NCI-H1930 (cell line): Measurements from ENCODE around the gene PLA2G2F.
A peak's percentile ranks its signal among the peaks of the same experiment; 100 is the strongest.

Source experiments
- DNase-seq, 2 experiments: peaks; one replicate each; lab custom pipeline; 2025; lab: John Stamatoyannopoulos, UW

PLA2G2F gene, protein sequence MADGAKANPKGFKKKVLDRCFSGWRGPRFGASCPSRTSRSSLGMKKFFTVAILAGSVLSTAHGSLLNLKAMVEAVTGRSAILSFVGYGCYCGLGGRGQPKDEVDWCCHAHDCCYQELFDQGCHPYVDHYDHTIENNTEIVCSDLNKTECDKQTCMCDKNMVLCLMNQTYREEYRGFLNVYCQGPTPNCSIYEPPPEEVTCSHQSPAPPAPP

DNA sequence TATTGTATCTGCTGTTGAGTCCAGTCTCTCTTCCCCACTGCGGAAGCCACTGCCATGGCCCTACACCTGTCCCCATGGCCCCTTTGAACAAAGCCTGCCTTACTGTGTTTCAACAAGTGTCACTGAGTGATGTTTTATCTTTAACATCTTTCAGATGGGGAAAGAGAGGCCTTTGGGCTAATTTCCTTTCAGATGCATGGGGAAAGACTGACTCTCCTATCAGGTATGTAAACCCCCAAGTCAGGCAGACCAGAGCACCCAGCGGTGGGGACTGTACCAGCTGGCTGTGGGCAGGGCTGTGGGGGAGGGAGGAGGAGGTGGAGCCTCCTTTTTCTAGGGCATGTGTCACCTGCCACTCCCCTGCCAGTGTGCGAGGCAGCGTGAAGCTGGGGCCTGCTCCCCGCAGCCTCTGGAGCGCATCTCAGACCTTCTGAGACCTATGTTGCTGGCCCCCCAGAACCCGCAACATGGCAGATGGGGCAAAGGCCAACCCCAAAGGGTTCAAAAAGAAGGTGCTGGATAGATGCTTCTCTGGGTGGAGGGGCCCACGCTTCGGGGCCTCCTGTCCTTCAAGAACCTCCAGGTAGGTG lies at the start of gene PLA2G2F:
PLA2G2F (plus strand) TSS at position 363 of the 590 bp plus-strand sequence; CDS start at position 468, 105 bp downstream.
- DNase-seq = no peak

DNA sequence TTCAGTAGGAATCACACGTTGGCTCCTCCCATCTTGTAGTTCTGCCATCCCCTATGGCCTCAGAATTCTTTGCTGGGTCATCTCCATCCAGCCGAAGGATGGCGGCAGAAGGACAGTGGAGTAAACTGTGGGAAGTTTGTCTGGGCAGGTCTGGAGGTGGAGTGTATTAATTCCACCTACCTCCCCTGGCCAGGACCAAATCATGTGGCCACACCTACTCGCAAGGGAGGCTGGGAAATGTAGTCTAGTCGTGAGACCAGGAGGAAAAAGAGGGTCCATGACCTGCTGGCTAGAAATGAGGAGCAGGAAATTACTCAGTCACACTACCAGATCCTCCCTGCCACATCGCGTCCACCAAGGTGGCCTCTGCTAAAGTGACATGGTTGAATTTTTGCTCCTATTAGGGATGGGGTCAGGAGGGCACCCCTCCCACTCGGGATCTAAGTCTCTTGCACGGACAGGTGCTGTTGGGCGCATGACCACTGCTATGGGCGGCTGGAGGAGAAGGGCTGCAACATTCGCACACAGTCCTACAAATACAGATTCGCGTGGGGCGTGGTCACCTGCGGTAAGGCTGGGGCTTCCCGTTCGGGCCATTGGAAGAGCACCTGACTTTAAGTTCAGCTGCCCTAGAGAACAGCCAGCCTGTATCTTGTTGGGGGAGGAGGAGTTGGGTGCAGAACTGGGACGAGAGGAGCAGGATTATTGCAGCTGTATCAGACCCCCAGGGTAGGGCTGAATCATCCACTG lies 49.6 kb upstream of the PLA2G2F start:
- DNase-seq = peak in 1 of 2 experiments; percentile 8

DNA sequence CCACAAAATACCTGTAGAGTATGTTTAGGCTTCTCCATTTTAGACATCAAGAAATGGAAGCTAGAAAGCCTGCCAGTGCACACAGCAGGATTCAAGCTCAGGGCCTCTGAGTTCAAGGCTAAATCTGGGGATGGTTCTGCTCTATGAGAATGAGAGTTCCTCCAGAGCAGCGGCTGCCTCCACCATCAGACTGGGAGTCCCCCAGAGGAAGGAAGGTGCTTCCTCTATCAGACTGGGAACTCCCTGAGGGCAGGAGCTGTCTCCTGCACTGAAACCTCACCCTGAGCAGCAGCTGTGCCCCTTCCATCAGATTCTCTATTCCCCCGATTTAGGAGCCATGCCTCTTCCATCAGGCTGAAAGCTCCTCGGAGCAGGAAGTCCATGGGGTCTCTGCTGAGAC lies 49.0 kb upstream of the PLA2G2F start:
- no peak for DNase-seq

DNA sequence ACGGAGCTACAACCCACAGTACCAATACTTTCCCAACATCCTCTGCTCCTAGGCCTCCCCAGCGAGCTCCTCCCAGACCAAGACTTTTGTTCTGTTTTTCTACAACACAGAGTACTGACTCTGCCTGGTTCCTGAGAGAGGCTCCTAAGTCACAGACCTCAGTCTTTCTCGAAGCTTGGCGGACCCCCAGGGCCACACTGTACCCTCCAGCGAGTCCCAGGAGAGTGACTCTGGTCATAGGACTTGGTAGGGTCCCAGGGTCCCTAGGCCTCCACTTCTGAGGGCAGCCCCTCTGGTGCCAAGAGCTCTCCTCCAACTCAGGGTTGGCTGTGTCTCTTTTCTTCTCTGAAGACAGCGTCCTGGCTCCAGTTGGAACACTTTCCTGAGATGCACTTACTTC lies 48.5 kb upstream of the PLA2G2F start:
- DNase-seq = no peak

DNA sequence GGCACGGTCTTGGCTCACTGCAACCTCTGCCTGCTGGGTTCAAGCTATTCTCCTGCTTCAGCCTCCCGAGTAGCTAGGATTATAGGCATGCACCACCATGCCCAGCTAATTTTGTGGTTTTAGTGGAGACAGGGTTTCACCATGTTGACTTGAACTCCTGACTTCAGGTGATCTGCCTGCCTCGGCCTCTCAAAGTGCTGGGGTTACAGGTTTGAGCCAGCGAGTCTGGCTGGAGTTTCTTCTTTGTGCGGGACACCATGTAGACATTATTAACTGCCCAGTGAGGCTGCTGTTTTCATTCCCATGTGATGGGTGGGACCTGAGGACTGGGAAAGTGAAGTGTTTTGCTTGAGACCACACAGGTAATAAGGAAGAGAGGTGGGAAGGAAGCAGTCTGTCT lies 45.8 kb upstream of the PLA2G2F start:
- no peak for DNase-seq

DNA sequence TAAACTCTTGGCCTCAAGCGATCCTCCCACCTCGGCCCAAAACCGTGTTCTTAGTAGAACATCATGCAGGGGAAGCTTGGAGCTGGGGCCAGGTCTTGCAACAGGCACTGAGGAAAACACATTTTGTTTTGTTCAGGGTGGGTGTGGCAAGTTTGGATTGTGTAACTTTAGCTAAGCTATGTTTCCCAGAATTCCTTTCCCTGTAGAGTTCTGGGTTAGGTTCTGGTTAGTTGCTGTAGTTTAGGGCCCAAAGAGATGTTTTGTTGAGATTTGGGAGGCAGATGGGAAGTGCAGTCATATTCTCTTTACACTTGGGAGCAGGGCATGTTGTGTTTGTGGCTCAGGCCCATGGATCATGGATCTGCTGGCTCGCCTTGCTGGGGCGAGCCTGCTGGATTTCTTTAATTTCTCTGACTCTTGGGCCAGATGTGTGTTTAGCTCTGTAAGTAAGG lies 45.2 kb upstream of the PLA2G2F start:
- no peak for DNase-seq

DNA sequence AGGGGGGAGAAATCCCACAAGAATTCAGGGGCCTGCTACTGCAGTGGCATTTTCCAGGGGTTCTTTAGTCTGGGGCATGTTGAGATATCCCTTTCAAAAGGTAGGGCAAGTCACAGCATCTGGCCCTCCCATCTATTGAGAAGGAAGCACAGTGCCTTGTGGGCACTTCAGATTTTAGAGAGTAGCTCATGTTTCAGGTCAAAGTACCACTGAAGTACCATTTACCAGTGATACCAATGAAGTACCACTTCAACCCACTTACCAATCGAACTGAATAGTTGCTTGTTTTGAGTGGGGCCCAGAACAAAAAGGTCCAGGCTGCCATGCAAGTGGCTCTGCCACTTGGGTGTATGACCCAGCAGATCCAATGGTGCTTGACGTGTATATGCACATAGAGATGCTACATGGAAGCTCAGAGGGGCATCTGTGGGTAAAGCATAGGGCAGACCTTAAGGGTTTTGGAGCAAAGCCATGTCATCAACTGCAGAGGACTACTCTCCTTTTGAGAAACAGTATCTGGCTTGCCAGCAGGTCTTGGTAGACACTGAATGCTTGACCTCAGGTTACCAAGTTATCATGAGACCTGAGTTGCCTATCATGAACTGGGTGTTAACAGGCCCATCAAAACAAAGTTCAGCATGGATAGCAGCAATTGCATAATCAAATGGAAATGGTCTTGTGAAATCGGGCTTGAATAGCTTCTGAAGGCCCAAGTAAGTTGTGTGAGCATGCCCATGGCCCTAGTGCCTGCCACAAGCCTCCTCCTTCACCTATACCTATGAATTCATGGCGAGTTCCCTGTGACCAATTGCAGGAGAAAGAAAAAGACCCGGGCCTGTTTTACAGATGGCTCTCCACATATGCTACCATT lies 43.3 kb upstream of the PLA2G2F start:
- DNase-seq = no peak

DNA sequence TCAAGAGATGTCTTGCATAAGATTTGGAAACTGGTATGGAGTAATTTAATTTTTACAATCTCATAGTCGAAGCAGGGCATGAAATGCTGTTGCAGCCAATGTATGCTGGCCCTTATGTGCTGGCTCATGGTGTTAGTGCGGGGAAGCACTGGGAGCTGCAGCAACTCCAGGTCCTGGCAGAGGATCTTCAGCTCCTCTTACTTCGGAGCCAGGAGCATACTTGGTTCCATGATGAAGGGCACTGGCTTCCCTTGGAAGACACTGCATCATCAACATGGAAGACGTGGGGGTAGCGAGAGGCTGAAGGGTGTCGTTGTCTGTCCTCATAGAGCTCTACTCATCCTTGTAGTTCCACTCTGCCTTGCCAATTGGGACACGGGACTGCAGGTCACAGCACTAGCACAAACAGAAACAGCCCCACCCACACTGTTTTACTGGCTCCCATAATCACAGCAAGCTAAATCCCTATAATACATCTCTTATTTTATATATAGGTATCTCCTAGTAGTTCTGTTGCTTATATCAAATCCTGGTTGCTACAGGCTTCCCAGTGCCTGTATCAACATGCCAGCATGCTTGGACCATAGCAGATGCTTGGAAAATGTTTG lies 42.2 kb upstream of the PLA2G2F start:
- DNase-seq = no peak

DNA sequence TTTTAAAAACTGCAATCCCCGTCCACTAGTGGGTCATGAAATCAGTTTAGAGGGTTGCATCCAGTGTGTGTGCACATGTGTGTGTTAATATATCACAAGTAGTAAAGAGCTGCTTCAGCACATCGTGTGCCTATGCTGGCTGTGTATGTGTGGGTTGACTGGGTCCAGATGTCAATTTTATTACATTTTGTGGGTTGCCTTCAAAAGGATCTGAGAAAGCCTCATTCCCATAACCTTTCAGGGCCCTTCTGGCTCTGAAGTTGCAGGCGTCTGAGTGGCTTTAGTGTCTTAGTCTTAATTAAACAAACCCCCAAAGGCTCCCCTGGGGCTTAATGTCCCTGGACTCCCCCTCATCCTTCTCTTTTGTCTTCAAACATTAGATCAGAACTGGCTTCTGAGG lies 39.6 kb upstream of the PLA2G2F start:
- no peak for DNase-seq

DNA sequence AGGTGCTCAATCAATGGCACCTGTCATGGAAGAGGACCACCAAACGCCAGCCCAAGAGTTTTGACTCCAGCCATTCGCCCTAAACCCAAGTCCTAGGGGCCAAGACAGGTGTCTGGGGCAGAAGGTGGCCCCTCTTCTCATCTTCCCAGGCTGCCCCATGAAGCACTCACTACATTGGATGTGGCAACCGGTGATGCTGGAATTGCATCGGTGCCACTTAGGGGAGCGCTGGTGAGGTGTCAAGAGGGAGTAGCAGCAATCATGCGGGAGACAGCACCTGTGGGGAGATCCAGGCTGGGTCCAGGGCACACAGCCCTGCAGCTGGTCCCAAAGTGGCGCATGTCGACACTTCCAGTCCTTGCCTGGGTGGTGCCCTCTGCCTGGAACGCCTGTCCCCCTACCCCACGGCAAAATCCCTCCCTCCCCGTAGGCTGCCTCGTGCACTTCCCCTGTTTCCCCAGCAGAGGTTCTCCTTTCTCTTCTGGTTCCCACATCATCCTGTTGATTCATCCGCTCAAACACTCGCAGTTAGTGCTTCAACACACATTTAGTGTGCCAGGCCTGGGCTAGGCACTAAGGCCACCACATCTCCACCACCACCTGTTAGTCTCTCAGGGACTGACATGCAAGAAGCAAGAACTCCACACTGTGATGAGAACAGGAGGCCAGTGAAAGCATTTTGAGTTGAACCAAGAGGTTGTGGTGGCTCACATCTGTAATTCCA lies 38.3 kb upstream of the PLA2G2F start:
- peak in 1 of 2 experiments; percentile 8 for DNase-seq

DNA sequence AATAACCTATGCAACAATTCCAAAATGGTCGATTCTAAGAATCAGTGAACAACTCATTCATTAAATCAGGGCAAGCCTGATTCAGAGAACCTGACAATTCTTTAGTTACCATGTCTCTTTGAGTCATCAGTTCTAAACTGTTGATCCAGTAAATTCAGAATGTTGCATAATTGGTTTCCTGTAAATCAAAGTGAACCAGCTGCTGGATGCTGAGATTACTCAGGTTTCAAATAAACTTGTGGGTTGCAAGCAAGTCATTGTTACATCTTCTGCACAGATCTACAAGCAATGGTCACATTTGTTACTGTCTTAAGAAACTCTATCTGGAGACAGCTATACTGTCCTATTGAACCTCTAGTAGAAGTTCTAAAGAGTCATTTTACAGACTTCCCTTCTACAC lies 36.2 kb upstream of the PLA2G2F start:
- DNase-seq = no peak

DNA sequence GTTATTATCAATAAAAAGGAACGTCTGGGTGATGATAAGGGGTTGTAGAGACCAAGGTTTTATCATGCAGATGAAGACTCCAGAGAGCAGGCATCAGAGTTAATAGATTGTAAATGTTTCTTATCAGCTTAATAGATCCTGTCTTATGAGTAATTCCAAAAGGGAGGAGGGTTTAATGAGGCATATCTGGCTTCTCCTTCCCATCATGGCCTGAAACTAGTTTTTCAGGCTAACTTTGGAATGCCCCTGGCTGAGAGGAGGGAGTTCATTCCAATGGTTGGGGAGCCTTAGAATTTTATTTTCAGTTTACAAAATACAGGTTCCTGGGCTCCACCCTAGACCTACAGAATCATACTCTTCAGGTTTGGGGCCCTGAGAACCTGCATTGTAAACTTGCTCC lies 33.3 kb upstream of the PLA2G2F start:
- no peak for DNase-seq

DNA sequence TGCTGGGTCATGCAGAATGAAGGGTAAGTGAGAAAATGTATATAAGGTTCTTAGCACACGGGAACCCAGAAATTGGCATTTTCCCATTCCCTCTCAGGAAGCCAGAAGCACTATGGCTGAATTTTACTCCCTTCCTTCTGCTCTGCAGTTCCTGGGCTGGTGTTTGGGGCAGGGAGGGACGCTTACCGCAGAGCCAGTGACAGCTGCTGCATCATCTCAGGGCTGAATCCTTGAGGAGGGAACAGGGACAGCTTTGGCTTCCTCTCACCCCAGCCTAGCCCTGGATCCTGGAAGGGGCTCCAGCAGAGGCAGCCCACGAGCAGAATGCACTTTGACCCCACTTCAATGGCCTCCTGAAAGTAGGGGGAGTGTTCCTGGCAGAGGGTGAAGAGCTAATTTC lies 31.8 kb upstream of the PLA2G2F start:
- no peak for DNase-seq

DNA sequence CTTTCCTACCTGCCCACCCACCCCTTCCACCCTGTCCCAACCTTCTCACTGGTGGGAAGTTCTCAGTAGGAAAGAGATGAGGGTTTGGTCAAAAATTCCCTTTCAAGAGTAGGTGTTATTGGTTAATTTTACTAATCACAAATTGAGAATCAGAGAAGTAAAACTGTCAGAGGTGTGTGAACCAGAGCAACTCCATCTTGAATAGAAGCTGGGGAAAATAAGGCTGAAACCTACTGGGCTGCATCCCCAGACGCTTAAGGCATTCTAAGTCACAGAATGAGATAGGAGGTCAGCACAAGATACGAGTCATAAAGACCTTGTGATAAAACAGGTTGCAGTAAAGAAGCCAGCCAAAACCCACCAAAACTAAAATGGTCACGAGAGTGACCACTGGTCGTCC lies 31.3 kb upstream of the PLA2G2F start:
- no peak for DNase-seq

DNA sequence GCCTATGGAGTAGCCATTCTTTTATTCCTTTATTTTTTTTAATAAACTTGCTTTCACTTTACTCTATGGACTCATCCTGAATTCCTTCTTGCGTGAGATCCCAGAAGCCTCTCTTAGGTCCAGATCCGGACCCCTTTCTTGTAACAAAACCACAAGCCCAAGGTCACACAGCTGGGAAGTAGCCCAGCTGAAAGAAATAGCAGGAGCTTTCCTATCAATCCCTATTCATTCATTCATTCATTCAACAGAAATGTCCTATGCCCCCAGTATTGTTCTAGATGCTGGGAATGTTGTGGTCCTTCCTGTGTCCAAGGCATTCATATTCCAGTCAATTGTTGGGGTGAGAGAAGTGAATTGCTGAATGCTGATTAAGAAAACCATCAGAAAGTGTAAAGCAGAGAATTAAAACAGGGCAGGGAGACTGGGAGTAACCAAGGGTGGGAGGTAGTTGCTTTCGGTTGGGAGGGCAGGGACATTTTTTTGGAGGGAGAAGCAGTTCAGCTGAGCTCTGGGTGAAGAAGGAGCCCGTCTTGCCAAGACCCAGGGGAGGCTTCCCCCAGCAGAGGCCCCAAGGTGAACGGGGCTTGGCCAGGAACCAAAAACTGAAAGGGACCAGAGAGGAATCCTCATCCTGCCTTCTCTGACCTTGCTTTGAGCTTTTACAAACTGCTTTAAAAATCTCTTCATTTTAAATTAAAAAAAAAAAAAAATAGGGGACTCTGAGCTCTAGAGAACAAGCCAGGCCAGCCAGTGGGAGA lies 30.6 kb upstream of the PLA2G2F start:
- DNase-seq = no peak

DNA sequence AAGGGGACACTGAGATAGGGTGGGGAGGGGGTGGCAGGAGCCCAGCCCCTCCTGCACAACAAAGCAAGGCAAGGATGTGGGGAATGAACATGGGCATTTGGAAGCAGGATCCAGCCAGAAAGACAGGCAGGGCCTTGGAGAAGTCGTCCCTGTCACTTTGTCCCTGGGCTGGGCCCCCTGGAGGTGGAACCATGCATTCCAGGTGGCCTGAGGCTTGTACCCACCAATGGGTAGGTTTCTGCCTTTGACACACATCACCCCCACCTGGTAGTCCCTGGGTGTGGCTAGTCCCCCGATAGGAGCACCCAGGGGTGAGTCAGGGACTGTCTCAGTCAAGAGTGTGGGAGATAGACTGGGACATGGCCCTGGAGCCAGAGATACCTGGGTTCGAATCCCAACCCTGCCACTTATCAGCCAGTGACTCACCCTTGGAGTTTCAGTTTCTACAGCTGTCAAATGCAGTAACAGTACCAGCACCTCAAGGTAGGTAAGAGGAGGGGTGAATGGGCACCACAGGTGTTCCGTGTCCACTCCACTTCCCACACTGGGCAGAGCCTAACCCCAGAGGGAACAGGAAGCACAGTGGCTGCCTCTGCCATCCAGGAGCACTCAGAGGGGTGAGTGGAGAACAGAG lies 29.8 kb upstream of the PLA2G2F start:
- DNase-seq = no peak

DNA sequence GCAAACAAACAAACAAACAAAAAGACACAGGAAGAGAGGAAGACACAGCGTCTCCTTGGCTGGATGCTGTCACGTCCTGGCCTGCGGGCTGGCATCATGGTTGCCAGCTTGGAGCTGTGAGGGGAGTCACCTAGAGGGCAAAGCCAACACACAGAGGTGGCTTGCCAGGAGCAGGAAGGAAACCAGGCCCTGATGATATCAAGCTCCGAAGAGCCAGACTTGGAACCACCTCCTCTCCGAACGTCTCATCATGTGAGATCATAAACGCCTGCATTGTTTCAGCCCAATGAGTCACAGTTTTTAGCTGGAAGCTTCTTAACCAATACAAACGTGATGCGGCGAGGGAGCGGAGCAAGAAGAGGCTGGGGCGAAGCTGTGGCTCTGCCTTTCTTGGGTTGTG lies 28.4 kb upstream of the PLA2G2F start:
- no peak for DNase-seq

DNA sequence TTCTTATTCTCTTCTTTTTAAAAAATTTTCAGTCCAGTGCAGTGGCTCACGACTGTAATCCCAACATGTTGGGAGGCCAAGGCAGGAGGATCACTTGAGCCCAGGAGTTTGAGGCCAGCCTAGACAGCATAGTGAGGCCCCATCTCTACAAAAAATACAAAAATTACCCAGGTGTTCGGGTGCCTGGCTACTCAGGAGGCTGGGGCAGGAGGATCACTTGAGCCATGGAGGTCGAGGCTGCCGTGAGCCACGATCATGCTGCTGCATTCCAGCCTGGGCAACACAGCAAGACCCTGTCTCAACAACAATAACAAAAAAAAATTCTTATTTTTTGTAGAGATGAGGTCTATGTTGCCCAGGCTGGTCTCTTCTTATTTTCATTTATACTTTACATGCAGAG lies 27.7 kb upstream of the PLA2G2F start:
- DNase-seq = no peak

DNA sequence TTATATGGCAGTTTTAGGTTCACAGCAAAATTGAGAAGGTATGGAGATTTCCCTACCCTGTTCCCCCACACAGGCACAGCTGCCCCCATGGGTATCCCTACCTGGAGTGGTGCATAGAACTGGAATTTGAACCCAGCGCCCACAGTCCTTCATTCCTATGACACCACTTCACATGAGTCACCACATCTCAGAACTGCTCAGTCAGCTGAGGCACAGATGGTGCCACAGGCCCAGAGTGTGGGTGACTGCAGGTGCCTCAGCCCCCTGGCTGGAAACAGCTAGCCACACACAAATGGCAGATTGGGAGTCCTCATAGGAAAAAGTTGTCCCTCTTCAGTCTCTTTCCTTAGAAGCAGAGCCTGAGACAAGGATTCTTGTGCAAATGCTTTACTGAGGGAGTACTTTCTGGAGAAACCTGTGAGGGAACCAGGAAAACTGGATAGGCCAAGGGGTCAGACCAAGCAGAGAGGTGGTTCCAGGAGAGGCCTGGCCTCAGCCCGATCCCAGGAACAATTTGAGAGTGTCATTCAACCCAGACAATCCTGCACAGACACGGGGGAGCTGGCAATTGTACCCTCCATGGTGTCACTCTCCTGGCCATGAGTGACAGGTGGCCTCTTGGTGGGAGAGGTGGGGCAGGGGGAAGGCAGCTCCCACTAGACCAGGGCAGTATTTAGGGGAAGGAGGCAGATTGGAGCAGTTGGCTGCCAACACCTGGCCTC lies 26.7 kb upstream of the PLA2G2F start:
- no peak for DNase-seq
